Heart left ventricle (tissue), 13 donors: ENCODE measurements around the gene NRIP2.

ENCODE experiments used
- POLR2A ChIP-seq, 2 donors: fragments of 450-650 bp; IDR thresholded peaks; one replicate each; pipeline ENCODE4 v1.6.1; 2017; ENCODE audit warnings: antibody characterized with exemption in 2 of 2, mild to moderate bottlenecking in 2 of 2, moderate library complexity in 2 of 2
- TF ChIP-seq, protein P1 (sequence below), 12 donors: fragments of 200-600 bp; sonication (generic) in 4 of 12; IDR thresholded peaks; one replicate each; pipeline versions ENCODE4 v1.5.0 to v1.8.0; 2018 to 2022; ENCODE audit warnings: antibody characterized with exemption in 12 of 12, mild to moderate bottlenecking in 5 of 12
- donor health status: ischemic (EF 13 %, LVEDD 7.1; RV severe dilation, severe dysfunction).
- donor health status: DM: no; HTN: yes; CAD: no.
- donor health status: DM: no; HTN: no; CAD: no.
- donor health status: ischemic (EF 25% LVEDD 6.9; RV normal size, moderate dysfunction).
- donor health status: ischemic (EF 25% LVEDD 5.7; RV mildly dilated, moderate dysfunction).
- donor health status: ischemic (EF 35%, LVEDD 5.7; RV mildly dilated, moderate dysfunction).
- donor health status: nonischemic (EF 11% LVEDD 7.7; RV severe dilation, severe dysfunction).
- donor health status: DM: yes; HTN: yes; CAD: no.
- donor health status: PGD.
- donor health status: ischemic (EF 29% LVEDD 5.4; RV normal size, mild dysfunction).
- donor health status: nonischemic (EF 23%, LVEDD 6.1; RV moderate dilation, normal function).

DNA sequence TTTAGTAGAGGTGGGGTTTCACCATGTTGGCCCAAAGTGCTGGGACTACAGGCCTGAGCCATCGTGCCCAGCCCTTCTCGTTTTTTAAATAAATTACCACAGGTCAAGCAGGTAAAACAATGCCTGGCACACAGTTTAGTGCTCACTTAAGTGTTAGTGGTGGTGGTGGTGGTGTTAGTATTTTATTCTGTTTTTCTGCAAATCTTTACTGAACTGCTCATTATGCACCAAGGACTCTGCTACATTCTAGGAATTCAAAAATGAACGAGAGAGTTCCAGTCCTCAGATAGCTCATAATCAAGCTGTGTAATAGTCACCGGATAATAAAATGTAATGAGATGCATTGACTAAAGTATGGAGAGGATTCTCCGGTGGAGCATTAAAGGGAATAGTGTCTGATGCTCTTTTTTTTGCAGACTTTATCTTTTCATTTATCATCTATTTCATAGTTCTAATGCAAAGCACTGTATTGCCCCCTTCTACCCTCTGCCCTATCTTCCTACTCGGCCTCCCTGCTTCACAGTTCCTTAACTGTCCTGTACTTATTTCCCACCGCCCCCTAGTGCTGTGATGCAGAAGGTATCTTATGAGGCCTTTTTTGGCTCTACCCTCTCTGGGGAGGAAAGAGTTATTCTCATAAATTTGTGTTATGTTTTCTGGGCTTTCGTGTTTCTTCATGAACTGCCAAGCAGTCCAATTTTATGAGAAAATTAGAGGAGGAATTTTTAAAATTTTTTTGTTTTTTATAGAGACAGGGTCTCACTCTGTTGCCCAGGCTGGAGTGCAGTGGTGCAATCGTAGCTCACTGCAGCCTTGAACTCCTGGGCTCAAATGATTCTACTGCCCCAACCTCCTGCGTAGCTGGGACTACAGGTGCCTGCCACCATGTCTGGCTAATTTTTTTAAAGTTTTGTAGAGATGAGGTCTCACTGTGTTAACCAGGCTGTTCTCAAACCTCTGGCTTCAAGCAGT, 21.3 kb downstream of the NRIP2 start:
- TF ChIP-seq, protein P1, sequence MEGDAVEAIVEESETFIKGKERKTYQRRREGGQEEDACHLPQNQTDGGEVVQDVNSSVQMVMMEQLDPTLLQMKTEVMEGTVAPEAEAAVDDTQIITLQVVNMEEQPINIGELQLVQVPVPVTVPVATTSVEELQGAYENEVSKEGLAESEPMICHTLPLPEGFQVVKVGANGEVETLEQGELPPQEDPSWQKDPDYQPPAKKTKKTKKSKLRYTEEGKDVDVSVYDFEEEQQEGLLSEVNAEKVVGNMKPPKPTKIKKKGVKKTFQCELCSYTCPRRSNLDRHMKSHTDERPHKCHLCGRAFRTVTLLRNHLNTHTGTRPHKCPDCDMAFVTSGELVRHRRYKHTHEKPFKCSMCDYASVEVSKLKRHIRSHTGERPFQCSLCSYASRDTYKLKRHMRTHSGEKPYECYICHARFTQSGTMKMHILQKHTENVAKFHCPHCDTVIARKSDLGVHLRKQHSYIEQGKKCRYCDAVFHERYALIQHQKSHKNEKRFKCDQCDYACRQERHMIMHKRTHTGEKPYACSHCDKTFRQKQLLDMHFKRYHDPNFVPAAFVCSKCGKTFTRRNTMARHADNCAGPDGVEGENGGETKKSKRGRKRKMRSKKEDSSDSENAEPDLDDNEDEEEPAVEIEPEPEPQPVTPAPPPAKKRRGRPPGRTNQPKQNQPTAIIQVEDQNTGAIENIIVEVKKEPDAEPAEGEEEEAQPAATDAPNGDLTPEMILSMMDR (IDR thresholded peaks at IDR 0.05) = peak in 11 of 12 donors; percentile 29 to 64 (median 55)
- TF ChIP-seq POLR2A (IDR thresholded peaks at IDR 0.05) = no peak
